NCI-H2081 (cell line): ENCODE measurements around the gene ST3GAL5.

Source experiments
- DNase-seq, 2 experiments: peaks; one replicate each; lab custom pipeline; 2025; lab: John Stamatoyannopoulos, UW

The ST3GAL5 gene

DNA sequence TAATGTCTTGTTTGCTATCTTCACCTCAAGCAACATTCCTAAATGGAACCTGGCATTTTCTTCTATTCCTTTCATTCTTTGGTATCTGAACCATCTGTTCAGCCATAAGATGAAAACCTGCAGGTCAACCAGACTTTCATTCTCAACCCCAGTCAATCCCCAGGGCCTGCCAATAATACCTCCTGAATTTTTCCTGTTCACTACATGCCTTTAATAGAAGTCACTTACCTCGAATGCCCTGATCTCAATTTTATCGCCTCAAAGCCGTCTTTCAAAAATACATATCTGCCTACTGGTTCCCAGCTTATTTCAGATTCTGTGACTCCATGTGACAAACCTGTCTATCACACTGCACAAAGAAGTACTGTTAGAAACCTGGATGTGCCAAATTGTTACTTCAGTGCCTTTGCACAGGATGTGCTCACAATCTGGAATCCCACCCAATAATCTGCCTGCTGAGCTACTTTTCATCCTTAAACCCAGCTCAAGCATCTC, 22.6 kb downstream of the ST3GAL5 start:
- DNase-seq: no peak

GRCh38 chr2:85865539-85866164, 23.1 kb downstream of the ST3GAL5 start:
- no peak for DNase-seq

GRCh38 chr2:85864654-85865053, 24.1 kb downstream of the ST3GAL5 start:
- DNase-seq: no peak

DNA sequence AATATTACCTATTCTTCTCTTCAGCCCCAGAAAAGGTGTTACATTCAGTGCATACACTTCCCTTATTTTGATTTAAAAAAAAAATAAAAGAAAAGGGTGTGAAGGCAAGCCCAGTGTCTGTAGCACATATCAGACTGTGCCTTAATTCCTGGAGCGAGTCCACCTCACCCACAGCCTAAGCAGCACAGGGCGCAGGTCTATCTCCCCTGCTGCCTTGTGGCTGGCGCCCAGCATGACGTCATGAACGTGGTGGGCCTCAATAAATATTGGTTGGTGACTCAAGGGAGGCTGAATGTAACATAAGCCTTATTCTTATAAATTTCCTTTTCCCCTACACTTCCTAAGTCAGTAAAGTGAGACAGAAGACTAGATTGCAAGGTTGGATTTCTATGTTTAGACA, 26.4 kb downstream of the ST3GAL5 start:
- no peak for DNase-seq

GRCh38 chr2:85861650-85862049, 27.1 kb downstream of the ST3GAL5 start:
- no peak for DNase-seq

GRCh38 chr2:85861180-85861579, 27.6 kb downstream of the ST3GAL5 start:
- DNase-seq: no peak

- no peak for DNase-seq
Measured at GRCh38 chr2:85858841-85859240, 29.9 kb downstream of the ST3GAL5 start.

GRCh38 chr2:85854897-85855296, 33.9 kb downstream of the ST3GAL5 start:
- no peak for DNase-seq

GRCh38 chr2:85854166-85854509, 34.7 kb downstream of the ST3GAL5 start:
- DNase-seq: no peak

DNA sequence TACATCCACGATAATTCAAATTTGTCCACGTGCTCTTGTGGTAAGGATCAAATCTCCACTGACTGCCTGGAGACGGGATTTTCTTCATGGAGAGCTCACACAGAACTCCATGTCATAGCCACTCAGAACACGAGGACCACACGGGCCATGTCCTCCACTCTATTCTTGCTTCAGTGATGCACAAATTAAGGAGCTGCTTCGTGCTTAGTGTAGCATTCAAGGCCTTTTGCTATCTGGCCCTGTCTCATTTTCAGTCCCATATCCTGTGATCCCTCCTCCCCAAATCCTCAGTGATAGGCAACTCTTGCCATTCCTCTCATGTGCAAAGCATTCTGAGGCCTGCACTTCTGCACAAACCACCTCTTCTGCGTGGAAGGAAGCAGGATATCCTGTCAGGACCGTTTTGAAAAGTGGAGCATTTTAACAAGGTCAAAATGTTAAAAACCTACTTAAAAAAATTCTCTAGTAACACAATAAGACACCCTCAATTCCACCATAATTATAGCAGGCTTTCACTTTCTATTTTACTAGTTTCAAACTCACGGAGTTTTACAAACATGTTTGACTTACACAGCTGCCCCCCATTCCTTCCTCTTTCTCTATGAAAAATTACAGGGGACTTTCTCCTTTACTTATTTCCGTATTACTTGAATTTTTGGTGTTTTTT, 35.2 kb downstream of the ST3GAL5 start:
- DNase-seq: no peak

DNA sequence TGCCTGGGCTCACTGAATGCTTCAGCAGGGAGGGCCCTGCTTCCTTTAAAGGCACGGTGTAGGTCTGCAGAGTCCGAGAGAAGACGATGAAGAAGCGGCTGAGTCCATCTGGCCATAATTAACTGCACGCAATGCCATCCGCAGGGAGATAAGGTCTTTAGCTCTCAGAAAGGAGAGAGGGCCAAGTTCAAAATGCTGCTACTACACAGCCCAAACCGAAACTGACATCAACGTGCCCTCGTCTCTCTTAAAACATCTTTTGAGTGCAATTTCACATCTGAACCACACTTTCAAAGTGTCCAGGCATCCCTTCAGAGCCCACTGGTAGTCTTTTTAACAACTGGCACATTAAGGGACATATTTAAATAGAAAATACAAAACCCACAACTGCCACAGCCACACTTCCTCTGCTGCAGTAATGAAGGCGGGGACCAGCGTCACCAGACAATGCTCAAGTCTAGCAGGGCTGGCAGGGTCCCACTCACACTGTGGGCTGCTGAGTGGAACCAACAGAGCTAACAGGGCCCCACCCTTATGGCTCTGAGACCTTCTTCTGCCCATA, 35.8 kb downstream of the ST3GAL5 start:
- no peak for DNase-seq

DNA sequence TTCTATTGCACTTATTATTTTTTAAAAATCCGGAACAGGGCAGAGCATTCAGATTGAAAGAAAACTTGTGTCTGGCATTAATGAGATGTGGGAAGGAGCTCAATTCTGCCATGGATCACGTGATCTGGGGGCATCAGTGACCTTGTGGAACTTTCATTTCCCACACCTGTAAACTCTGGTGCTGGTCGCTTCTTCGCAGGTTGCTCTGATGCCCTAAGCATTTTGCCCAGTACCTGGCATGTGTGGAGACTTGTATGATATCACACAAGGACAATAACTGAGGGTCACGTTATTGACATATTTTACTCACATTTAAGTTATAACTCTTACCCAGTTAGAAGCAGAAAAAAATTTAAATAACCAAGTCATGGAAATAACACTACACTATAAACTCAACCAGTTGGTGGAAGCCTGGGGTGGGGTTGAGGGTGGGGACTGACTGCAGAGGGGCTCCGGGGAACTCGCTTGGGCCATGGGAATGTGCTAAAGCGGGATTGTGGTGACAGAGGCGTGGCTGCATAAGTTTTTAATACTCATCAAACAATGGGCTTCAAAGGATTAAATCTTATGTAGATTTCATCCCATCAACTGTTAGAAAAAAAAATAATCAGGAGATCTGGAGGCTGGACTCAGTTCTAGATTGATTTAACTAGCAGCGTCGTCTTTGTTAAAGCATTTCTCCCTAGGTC, 36.5 kb downstream of the ST3GAL5 start:
- DNase-seq: no peak

- DNase-seq: no peak
Measured at GRCh38 chr2:85851253-85852151, 37.3 kb downstream of the ST3GAL5 start.

DNA sequence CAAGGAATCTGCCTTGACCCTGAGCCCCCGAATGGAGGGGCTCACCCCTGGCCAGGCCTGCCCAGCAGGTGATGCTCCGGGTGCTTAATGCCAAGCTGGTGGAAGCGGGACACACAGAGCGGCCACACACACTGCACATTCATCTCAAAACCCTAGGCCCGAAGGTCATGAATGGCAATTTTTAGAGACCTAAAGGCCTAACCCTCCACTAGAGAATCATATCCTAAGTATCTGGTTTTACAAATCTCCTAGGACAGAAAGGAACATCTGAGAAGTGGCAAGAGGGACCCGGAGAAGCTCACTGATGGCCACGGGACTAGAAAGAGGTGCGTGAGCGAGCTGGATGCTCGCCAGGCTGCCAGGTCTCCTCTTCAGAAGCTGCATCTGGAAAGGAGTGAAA, 38.3 kb downstream of the ST3GAL5 start:
- no peak for DNase-seq

- DNase-seq: no peak
Measured at GRCh38 chr2:85847051-85847588, 41.7 kb downstream of the ST3GAL5 start.

GRCh38 chr2:85846411-85846810, 42.4 kb downstream of the ST3GAL5 start:
- DNase-seq: no peak

GRCh38 chr2:85844486-85844885, 44.3 kb downstream of the ST3GAL5 start:
- no peak for DNase-seq

DNA sequence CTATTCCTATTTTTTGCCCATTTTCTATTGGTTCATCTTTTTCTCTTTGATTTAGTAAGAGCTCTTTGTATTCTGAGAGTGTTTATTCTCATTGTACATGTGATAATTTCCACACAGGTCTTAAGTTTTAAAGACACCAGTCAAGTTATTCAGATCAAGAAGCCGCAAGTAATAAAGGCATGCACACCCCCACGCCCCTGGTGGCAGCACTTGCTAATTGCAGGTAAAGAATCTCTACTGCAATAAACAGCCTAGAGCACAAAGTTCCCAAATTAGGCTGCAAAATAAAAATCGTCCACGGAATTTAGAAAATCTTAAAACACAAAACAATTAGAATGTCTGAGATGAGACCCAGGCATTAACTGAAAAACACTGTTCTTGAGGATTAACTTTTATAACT, 45.2 kb downstream of the ST3GAL5 start:
- DNase-seq: no peak

DNA sequence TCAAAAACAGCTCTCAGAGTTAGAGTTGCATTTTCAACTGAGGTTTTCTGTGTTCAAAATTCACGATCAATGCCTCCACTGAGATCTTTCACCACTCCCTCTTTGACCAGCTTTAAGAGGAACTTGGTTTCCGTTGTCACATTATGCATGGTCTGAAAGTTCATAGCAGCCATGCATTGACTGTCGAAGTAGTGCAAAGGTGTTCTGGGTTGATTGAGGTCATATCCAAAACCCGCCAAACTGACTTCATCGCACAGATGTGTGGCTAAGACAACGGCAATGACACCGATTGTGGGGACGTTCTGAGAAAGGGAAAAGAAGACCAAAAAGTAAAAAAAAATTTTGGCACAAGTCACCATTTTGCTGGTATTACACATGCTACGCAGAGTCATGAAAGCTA, 48.7 kb downstream of the ST3GAL5 start:
- no peak for DNase-seq

GRCh38 chr2:85839461-85839860, 49.3 kb downstream of the ST3GAL5 start:
- DNase-seq: no peak

DNA sequence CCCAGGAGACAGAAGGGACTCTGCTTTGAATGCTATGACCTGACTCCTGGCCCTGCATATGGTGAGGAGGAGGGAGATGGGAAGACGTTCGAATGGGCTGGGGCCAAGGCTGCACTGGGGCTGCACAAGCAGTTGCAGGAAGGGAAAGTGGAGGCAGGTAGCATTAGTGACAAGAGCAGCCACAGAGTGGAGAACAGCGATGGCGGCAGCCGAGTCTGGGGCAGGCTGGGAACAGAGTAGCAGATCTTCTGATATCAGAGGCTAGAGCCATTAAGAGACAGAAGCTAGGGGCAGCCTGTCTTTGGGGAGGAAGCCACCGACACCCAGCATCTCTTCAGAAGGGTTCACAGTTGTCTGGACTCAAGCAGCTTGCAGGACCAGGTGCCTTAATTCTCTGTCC, 50.1 kb downstream of the ST3GAL5 start:
- DNase-seq: no peak

- no peak for DNase-seq
Measured at GRCh38 chr2:85838181-85838580, 50.6 kb downstream of the ST3GAL5 start.
